GM18519 (cell line): Measurements from ENCODE around the gene KRTAP12-2.
"Not testable (repeated sequence)": the region's sequence is repeated elsewhere in the genome, so short reads cannot be mapped to it uniquely, and the experiment has no call there.

Source experiments
- ATAC-seq: cut with Tn5 transposase; IDR thresholded peaks from one replicate; pipeline ENCODE4 v1.9.1; 2021; ENCODE audit warnings: mild to moderate bottlenecking, moderate library complexity; ENCODE audit not compliant: unreplicated experiment, low FRiP score

KRTAP12-2 gene

GRCh38 chr21:44632067-44632466 lies 34.7 kb downstream of the KRTAP12-2 start:
- no peak for ATAC-seq

GRCh38 chr21:44630440-44630839 lies 36.3 kb downstream of the KRTAP12-2 start:
- ATAC-seq: no peak

GRCh38 chr21:44628707-44629391 lies 37.9 kb downstream of the KRTAP12-2 start:
- ATAC-seq: no peak

- ATAC-seq: not testable (repeated sequence)
Measured at GRCh38 chr21:44627831-44628233, 38.9 kb downstream of the KRTAP12-2 start.

GRCh38 chr21:44627181-44627822 lies 39.4 kb downstream of the KRTAP12-2 start:
- not testable (repeated sequence) for ATAC-seq

- no peak for ATAC-seq
Measured at GRCh38 chr21:44626673-44627143, 40.0 kb downstream of the KRTAP12-2 start, which contains the start of gene KRTAP10-9. Gene KRTAP10-9, plus strand, starts transcription at chr21:44627093. Its CDS starts 79 bp downstream, at chr21:44627172.

GRCh38 chr21:44626262-44626661 lies 40.5 kb downstream of the KRTAP12-2 start:
- ATAC-seq: no peak

GRCh38 chr21:44625756-44626155 lies 41.0 kb downstream of the KRTAP12-2 start:
- no peak for ATAC-seq

- ATAC-seq: no peak
Measured at GRCh38 chr21:44623575-44623974, 43.2 kb downstream of the KRTAP12-2 start.

GRCh38 chr21:44619886-44620285 lies 46.8 kb downstream of the KRTAP12-2 start:
- no peak for ATAC-seq

- ATAC-seq: no peak
Measured at GRCh38 chr21:44618909-44619308, 47.8 kb downstream of the KRTAP12-2 start.

- ATAC-seq: no peak
Measured at GRCh38 chr21:44618504-44618903, 48.2 kb downstream of the KRTAP12-2 start.

- ATAC-seq: no peak
Measured at GRCh38 chr21:44617071-44617501, 49.6 kb downstream of the KRTAP12-2 start.

- no peak for ATAC-seq
Measured at GRCh38 chr21:44616591-44616926, 50.2 kb downstream of the KRTAP12-2 start.
